Measurements from ENCODE around the gene SERPINA9. TPM values are rescaled to one million over a fixed set of nuclear protein-coding genes. Genes with fewer than 3 reads are reported as not detected.

The SERPINA9 gene
- total and polyA plus RNA-seq, 2 of the 8 experiments (the other 6 are each of a cell fraction or from before 2014, with no cell fraction given) = not detected

GRCh38 chr14:94462763-94463572 lies 13.0 kb downstream of the SERPINA9 start:
- 94% methylated on average over 7 of the region's 7 CpGs; no CpG with 5 or more reads in 1 of the 2 experiments for WGBS, 2 experiments (ENCODE audit: extremely low coverage in 1 of 2, insufficient coverage in 1 of 2, insufficient read length in 1 of 2, insufficient replicate concordance in 2 of 2, low coverage in 1 of 2, low lambda C conversion rate in 2 of 2, missing lambda C conversion rate in 1 of 2)
- FAIRE-seq (no peak), DNase-seq (ENCODE audit: low read depth in 1 of 2, low spot score in 2 of 2) (no peak)
- Histone ChIP-seq H2BK5ac (ENCODE audit: low read depth, low read length) (no peak overlapping the region), H3K4me3 (ENCODE audit: extremely low read depth in 1 of 4, insufficient read depth in 2 of 4, low read depth in 3 of 4, low read length in 4 of 4) (no peak overlapping the region), H2BK120ac (replicated peaks; ENCODE audit: low read depth, low read length) (no peak overlapping the region), H4K91ac (replicated peaks; ENCODE audit: insufficient read length, low read length) (no peak overlapping the region), H2AFZ (ENCODE audit: low read length) (no peak overlapping the region), H3K23ac (ENCODE audit: insufficient read length) (no peak overlapping the region), H4K20me1 (replicated peaks in 1 of 2; ENCODE audit: control insufficient read depth in 1 of 2, insufficient read depth in 2 of 2, low read length in 2 of 2) (no peaks in the 10 kb centered on the region), H3K23me2 (ENCODE audit: low read depth, low read length) (peaks cover 5% of the 10 kb centered on the region; the same call in 1 of the 2 replicates), H2AK5ac (ENCODE audit: low read depth, low read length) (no peak overlapping the region), H3K27me3 (replicated peaks in 1 of 4; ENCODE audit: control insufficient read depth in 3 of 4, extremely low read depth in 1 of 4, insufficient read depth in 3 of 4, low read length in 3 of 4) (no peaks in the 10 kb centered on the region), H3K4me1 (replicated peaks in 1 of 4; ENCODE audit: control insufficient read depth in 3 of 4, insufficient read depth in 4 of 4, low read length in 3 of 4) (no peaks in the 10 kb centered on the region; a peak in 1 of 7 replicates), H3K9me3 (ENCODE audit: insufficient read depth in 2 of 2, low read depth in 1 of 2, low read length in 1 of 2) (peaks cover 17 to 21% of the 10 kb centered on the region in 2 experiments), H2BK15ac (ENCODE audit: low read length) (no peak overlapping the region), H3K18ac (ENCODE audit: extremely low read depth, low read length) (no peak overlapping the region), H3K4ac (replicated peaks; ENCODE audit: insufficient read length, low read depth, low read length) (no peak overlapping the region), H3K14ac (ENCODE audit: insufficient read length) (no peak overlapping the region), H3K79me1 (ENCODE audit: low read depth, low read length) (no peaks in the 10 kb centered on the region), H3K27ac (ENCODE audit: low read depth, low read length) (no peak overlapping the region), H3K9ac (replicated peaks in 1 of 4; ENCODE audit: extremely low read depth in 1 of 4, low read depth in 3 of 4, low read length in 3 of 4) (no peak overlapping the region), H2BK12ac (ENCODE audit: low read depth, low read length) (no peak overlapping the region), H2BK20ac (ENCODE audit: low read length) (no peak overlapping the region), H3K79me2 (ENCODE audit: control insufficient read depth in 1 of 2, insufficient read depth in 2 of 2, low read length in 2 of 2) (no peaks in the 10 kb centered on the region), H3K36me3 (ENCODE audit: control insufficient read depth in 2 of 4, insufficient read depth in 4 of 4, low read length in 3 of 4) (no peaks in the 10 kb centered on the region), H3K56ac (replicated peaks; ENCODE audit: insufficient read length, low read depth, low read length) (no peak overlapping the region), H4K5ac (ENCODE audit: insufficient read length, low read depth, low read length) (no peak overlapping the region), H3K4me2 (ENCODE audit: insufficient read depth in 1 of 2, low read depth in 2 of 2, low read length in 2 of 2) (no peak overlapping the region), H4K8ac (ENCODE audit: extremely low read depth, insufficient read depth, low read length) (no peak overlapping the region)
- ChIA-PET POLR2A (ENCODE audit: partially characterized antibody) (no interaction called here), CTCF (ENCODE audit: partially characterized antibody) (interaction anchor here (1.6 to 2.8 kb wide), 2 partner anchors 23 to 29 kb away, joined by 4 to 13 read pairs; no protein-coding TSS in a partner anchor)

All from H1 (cell line).